GM21390 (cell line): ENCODE measurements around the gene CDYL2.

Experiments
- ATAC-seq: cut with Tn5 transposase; IDR thresholded peaks from one replicate; pipeline ENCODE4 v1.9.1; 2021; ENCODE audit not compliant: unreplicated experiment

The CDYL2 gene

DNA sequence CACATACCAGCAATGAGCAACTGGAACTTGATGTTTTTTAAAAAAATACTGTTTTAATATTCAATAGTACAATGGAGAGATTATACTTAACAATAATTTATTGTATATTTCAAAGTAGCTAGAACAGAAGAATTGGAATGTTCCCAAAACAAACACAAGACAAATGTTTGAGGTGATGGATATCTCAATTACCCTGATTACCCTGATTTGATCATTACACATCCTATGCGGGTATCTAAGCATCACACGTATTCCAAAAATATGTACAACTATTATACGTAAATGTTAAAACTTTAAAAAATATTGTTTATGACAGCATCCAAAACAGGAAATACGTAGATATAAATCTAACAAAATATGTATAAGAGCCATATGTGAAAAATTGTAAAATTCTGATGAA lies 166.8 kb downstream of the CDYL2 start:
- ATAC-seq: no peak

DNA sequence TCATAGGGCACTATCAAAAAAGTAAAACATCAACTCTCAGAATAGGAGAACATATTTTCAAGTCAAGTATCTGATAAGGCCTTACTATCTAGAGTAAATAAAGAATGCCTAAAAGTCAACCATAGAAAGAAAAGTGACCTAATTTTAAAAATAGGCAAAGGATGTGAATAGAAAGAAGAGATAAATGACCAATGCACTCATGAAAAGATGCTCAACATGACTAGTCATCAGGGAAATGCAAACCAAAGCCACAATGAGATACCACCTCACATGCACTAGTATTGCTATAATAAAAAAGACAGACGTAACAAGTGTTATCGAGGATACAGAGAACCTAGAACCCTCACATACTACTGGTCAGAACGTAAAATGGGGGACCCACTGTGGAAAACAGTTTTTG lies 172.8 kb downstream of the CDYL2 start:
- ATAC-seq: no peak

DNA sequence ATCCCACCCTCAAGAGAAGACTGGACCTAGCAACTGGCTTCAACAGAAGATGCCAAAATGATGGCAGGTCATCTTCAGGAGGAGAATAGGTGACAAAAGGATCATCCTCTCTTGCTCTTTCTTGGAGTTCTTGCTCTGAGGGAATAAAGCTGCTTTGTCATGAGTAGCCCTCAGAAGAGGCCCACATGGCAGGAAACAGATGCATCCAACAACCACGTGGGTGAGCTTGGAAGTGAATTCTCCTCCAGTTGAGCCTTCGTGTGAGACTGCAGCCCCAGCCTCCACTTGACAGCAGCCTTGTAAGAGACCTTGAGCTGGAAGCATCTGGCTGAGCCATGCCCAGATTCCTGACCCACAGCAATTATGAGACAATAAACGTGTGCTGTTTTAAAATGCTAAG lies 176.1 kb downstream of the CDYL2 start:
- ATAC-seq: no peak

DNA sequence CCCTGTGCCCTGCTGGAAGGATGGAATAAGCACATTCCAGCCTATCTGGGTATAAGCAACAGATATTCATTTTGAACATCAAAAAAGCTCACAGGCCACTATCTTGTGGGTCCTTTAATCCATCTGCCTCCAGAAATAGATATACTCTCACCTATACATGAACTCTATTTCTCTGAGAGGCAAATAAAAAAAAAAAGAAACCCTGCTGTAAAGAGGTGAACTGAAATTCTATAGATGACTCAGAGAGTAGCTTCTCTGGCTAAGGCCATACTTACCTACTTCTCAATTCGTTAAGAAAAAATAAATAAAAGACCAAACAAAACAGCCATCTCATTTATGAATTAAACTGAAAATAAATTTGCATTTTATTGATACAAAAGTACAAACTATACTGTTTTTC lies 177.3 kb downstream of the CDYL2 start:
- peak; percentile 98 for ATAC-seq

DNA sequence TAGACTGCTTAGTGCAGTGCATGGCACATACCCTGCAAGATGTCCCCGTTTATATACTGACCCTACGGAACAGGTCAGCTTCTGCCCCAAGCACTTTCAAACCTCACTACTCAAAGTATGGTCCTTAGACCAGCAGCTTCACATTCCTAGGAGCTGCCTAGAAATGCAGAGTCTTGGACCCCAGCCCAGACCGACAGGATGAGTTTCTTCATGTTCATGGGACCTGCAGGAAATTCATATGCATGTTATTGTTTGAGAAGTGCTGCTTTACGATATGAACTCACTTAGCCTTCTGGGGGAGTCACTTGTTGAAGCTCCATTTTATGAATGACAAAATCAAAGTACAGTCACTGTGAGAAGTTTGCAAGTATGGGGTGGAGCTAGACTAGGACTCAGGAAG lies 181.0 kb downstream of the CDYL2 start:
- ATAC-seq: no peak

DNA sequence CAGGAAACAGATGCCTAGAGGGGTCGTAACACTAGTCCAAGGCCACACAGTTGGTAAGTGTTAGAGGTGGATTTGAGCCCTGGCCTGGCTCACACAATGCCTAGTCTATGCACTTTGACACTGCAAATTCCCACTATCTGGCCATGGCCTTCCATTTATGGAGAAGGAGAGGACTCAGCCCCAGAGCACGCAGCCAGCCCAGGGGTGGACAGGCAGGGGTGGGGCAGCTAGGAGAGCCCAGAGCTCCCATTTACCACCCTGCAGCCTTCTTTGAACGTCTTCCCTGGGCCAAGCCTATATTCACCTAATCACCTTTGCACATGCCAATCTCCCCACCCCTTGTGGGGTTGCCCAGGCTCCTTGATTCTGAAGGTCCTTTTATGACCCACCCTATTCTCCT lies 182.4 kb downstream of the CDYL2 start:
- no peak for ATAC-seq

DNA sequence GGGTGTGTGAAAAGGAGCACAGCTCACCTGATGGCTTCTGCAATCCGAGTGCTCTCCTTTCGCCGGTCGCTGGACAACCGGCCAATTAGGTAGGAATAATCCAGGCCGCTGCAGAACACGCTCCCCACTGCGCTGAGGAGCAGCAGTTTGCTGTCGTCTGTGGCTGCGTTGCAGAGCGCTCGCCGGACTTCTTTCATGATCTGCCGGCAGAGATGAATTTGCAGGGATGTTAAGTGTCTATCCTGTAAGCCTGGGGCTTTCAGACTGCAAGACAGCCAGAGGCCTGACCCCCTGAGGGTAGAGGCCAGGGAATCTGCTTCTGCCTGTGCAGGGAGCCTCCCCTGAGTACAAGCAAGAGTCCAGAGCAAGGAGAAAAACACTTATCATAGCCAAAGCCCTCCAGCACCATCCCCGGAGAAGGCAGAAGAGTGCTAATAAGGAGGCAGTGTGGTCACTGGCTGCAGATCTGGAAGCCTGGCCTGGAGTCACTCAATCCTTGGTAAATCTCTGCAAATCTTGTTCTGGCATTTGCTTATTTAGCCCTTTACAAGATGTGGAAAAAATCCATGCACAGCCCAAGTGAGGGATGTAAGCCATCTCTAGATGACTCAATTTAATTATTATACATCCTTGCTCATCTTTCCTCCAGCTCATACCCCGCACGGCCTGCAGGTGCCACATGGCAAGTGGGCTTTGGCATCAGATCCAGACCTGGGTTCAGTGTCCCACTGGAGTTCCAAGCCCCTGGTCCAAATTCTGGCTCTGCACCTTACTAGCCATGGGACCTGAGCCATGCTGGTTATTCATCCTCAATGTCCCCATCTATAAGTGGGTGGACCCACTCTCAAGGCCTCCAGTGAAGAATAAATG lies 183.4 kb downstream of the CDYL2 start:
- ATAC-seq: no peak

DNA sequence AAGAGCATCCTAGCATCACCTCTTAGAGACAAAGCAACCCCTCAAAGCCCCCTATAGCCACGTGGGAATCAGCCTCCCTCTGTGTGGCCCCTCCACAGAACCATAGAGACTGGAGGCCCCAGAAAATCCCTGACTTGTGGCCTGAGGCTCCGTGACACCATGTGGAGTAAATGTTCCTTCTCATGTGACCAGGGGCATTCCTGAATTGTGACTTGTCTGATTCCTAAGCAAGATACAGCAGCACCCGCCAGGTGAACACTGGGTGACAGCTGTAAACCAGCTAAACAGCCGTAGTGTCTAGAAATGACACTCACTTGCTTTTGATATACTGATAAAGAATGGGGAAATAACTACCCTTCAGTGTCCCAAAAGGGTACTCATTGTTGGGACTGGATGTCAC lies 184.6 kb downstream of the CDYL2 start:
- ATAC-seq: no peak

DNA sequence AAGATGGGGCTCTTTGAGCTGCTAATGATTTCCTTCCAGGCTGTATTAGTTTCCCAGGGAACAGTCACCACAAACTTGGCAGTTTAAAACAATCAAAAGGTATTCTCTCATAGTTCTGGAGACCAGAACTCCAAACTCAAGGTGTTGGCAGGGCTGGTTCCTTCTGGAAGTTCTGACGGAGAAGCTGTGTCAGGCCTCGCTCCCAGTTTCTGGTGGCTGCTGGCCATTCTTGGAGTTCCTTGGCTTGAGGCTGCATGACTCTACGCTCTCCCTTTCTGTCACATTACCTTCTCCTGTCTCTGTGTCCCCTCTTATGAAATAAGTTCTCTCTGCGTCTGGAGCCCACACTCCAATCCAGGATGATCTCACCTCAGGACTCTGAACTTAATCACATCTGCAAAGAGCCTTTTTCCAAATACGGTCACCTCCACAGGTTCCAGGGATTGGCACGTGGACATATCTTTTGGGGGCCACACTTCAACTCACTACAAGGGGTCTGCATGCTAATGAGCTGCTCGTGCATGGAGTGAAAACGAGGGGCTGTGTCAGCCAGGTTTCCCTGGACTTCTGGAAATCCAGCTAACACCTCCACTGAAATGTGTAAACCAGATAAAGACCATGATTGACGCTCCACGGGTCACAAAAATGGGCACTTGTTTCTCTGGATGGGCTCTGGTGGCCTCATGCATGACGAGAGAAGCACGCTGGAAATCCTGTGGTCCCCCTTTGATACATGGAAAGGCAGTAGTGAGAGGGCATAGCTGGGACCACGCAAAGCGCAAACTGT lies 185.3 kb downstream of the CDYL2 start:
- ATAC-seq: no peak

DNA sequence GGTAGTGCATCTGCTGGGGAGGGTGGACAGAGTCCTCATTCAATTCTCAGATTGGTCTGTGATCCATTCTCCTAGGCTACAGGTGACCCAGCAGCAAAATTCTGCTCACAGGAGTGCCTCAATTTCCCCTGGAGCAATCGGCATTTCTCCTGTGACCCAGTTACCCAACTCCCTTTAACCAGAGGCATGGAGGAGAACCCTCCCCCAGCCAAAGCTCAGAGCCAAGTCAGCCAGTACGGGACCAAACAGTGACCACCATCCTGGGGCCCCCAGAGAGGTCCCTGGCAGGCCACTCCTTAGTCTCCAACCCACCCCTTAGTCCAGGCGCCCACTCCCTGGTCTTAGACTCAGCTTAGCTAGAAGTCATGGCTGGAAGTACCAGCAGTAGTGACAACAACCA lies 188.0 kb downstream of the CDYL2 start:
- no peak for ATAC-seq

DNA sequence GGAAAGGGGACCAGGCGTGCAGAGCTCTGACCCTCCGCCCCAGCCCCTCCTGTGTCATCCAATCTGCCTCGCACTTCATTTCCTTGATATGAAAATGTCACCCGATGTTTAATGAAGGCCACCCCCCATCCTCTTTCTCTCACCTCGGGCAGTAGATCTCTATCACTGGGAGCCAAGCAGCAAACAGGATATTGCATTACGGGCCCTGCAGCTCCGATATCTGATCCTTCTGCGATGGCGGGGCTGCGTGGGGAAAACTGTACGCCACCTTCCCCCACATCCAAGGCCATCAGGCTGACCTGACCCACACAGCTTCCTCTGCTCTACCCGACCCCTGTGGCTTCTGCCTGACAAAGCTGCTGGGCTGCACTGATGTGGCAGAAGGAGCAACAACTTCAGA lies 188.7 kb downstream of the CDYL2 start:
- no peak for ATAC-seq

DNA sequence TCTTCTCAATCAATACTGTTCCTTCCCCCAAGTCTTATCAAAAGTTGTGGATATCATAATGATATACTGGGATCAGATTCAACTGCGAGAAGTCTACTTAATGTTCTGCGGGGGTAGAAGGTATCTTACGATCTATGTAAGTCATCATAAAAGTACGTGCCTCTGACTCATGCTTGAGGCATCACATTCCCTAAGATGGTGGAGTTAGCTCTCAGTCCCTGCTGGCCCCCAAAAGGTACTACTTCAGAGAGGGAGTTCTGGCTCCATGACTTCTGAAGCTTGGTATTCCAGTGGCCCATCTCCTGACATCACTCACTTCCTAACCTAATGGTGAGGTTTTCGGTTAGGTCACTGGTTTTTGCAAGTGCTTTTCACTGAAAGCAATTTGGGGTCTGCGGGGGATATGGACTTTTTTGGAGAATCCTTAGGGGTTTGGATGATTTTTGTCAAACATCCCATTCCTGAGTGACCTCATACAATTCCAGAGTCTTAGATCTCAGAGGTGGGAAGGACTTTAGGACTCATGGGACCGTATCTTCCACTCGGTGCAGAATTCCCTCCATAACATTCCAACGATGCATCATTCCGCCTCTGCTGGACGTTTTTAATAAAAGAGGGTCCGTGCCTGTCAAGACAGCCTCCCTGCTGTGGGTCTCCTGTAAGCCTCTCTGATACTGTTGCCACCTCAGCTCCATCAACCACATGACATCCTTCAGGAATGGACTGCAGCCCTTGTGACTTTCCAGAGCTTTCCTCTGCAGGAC lies 189.3 kb downstream of the CDYL2 start:
- no peak for ATAC-seq

DNA sequence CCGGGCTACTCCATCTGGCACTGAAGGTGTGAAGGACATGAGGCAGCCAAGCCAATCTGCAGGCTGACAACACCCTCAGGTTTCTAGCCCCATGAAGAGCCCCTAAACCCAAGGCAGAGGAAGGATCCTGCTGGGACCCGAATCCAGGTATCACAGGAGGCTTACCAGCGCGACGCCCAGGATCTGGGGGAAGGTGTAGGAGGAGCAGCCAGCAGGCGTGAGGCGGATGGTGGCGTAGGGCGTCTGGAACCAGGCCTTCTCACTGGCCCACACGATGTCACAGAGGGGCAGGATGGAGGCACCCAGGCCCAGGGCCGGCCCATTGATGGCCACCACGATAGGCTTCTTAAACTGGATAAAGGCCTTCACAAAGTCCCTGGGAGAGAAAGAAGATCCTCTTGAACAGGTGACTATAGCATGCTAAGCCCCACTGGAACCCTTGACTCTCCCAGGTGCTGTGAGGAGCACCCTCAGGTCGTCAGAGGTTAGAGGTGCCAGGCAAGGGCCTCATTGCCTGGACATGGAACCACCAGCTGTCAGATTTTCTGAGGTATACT lies 191.9 kb downstream of the CDYL2 start:
- no peak for ATAC-seq

DNA sequence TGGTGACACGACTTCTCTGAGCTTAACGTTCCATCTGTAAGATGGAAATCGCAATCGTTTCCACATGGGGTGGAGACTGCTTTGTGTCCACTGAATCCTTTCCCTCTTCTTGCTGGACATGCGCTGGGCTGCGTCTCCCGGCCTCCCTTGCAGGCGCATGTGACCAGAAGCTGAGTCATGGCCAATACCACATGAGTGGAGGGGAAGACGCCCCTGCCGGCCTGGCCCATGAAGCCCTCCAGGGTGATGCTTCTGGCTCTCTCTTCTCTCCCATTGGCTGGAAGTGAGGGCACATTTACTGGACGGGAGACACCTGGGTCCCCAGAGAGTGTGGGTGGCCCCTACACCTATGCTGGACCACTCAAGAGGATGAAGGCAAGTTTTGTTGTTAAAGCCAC lies 192.5 kb downstream of the CDYL2 start:
- ATAC-seq: no peak

DNA sequence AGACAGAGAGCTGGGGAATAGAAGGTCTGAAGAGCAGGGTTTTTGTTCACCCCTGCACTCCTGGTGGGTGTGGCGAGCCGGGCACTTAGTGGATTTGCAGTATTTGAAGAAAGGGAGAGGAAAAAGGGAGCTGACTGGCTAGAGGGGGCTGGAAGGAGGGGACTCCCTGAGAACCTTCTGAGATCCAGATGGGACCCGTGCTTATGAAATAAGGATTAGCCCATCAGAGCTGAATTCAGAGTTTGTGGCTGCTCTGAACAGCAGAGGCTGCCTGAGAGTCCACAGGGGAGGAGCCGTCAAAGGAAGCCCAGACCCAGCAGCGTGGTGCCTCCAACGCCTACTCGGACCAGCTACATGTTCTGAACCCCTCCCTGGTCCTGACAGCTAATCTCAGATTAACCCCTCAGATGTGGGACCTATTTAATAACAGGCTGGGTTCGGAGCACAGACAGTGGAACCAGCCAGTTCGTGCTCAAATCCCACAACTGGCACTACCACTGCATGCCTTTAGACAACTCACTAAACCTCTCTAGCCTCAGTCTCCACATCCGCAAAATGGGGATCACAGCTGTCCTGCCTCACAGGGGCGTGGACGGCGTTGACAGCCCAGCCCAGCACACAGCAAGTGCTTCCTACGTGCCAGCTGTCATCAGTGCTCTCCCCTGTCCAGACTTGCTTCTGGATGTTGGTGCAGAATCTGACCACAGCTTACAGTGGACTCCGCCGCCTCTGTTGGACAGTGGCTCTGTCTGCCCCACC lies 193.0 kb downstream of the CDYL2 start:
- ATAC-seq: no peak

DNA sequence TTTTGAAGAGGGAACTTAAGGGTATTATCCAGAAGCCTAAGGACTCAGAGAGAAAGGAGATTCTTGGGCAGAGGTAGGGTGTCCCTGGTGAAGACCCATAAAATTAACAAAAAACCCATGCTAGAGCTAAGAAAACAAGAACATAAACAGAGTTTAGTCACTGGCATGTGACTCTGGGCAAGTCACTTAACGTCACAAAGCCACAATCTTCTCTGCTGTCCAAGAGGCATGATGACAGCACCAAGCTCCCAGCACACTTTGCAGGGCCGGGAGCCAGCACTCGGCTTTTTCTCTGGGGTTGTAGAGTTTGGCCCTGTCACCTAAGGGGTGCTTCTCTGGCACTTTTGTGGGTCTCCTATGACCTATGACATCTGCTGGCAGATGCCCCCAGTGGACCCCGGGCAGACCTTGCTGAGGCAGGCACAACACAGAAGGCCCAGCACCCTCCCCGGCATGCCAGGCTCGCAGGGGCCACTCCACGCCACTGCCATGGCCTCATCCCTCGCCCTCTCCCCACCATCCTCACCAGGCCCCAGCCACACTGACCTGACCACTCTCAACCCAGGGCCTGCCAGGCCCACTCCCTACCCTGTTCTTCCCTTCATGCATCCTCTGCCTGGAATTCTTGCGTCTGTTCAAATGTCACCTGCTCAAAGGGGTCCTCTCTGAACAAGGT lies 193.8 kb downstream of the CDYL2 start:
- no peak for ATAC-seq

DNA sequence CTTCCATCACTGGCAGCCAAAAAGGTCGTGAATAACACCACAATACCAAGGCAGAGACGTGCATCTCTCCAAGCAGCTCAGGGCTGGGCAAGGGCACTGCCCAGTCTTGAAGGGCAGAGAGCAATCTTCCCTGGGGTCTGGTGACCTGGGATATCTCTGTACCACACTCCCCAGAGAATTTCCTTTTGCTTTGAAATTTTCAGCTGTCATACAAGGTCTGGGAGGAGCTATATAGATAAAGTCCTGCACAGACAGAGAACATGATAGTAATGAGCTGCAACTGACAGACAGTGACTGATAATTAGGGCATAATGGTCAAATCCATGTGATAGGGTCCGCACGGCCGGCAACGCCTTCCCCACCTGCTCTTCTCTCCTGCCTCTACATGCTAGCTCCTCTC lies 195.5 kb downstream of the CDYL2 start:
- ATAC-seq: no peak

DNA sequence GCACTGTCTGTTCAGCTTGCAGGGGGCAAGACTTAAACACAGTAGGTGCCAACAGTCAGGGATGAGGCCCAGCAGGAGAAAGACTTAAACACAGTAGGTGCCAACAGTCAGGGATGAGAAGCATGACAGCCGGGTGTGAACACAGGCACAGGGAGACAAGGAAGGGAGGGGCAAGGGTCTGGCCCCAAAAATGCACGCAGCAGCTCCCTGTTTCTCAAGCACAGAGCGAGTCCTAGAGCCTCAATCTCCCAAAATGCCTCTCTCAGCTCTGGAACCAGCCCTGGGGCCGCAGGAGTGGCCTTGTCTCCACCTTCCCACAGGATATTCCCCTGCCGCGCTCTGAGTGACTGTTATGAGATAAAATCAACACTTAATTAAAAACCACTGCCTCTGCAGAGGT lies 197.2 kb downstream of the CDYL2 start:
- no peak for ATAC-seq

DNA sequence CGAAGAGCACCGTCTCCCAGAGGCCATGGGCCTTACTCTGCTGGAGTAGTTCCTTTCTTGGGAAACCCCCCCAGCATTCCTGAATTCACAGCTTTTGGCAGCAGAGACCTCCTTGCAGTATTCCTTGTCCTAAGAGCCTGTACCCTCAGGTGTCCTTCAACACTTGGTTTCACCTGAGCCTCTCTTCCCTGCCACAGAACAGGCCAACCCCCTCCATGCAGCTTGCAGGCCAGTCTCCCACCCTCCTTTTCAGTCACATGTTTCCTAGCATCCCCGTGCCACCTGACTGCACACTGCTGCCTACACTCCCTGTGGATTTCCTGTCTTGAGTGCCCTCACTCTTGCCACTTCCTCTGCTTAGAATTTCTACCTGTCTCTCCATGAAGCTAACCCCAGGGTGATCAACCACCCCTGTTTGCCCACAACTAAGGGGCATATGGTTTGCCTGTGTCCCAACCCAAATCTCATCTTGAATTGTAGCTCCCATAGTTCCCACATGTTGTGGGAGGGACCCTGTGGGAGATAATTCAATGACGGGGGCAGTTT lies 198.1 kb downstream of the CDYL2 start:
- ATAC-seq: no peak
